IMR-90 (cell line): ENCODE results near the gene GABARAPL1. TPM values are rescaled to one million over a fixed set of nuclear protein-coding genes. Genes with fewer than 3 reads are reported as not detected.

Source experiments
- ATAC-seq: fragments of 200-7000 bp; cut with Tn5 transposase; 2 replicates; pipeline ENCODE4 v1.9.1; 2020; ENCODE audit warnings: low read depth, mild to moderate bottlenecking, moderate library complexity
- BruUV-seq: library from RNA; stranded (reverse); fragments of 400-500 nt; replicated peaks from 2 replicates; lab custom pipeline; 2021; lab: Mats Ljungman, UMichigan
- CTCF ChIA-PET: fragments of 300-600 bp; formaldehyde crosslinking; extraction: SDS; loops from one replicate; lab custom pipeline; 2021; ENCODE audit warnings: antibody characterized with exemption; lab: Yijun Ruan, JAX
- POLR2A ChIA-PET: fragments of 300-600 bp; sonication (Branson Sonifier 250); formaldehyde crosslinking; loops from one replicate; lab custom pipeline; 2022; ENCODE audit warnings: antibody characterized with exemption; ENCODE audit not compliant: unreplicated experiment; lab: Charles Lee
- DNase-seq: peaks from one replicate; pipeline ENCODE4 v3.0.0; 2013
- H2AFZ ChIP-seq: replicated peaks from 2 replicates; pipeline ENCODE3; 2013; ENCODE audit warnings: low read length, mild to moderate bottlenecking; ENCODE audit not compliant: poor library complexity
- H2AK5ac ChIP-seq: 2 replicates; pipeline ENCODE4 v1.6.1; 2013; ENCODE audit warnings: low read depth, low read length, inconsistent platforms
- H2AK9ac ChIP-seq: replicated peaks from 2 replicates; pipeline ENCODE3; 2013; ENCODE audit warnings: mild to moderate bottlenecking, low read depth, low read length, moderate library complexity; ENCODE audit not compliant: poor library complexity
- H2BK120ac ChIP-seq: 2 replicates; pipeline ENCODE4 v1.6.1; 2013; ENCODE audit warnings: low read depth, low read length, inconsistent platforms
- H2BK15ac ChIP-seq: 3 replicates; pipeline ENCODE4 v1.6.1; 2013; ENCODE audit warnings: low read depth, low read length, inconsistent platforms
- H2BK20ac ChIP-seq: 2 replicates; pipeline ENCODE4 v1.6.1; 2013; ENCODE audit warnings: low read depth, mild to moderate bottlenecking, inconsistent platforms, low read length, moderate library complexity
- H2BK5ac ChIP-seq: 2 replicates; pipeline ENCODE4 v1.6.1; 2013; ENCODE audit warnings: mild to moderate bottlenecking, low read depth, low read length, inconsistent platforms; ENCODE audit not compliant: poor library complexity, severe bottlenecking
- H3K14ac ChIP-seq: replicated peaks from 2 replicates; pipeline ENCODE4 v1.6.1; 2013; ENCODE audit warnings: low read depth, low read length, inconsistent platforms
- H3K18ac ChIP-seq: 2 replicates; pipeline ENCODE4 v1.6.1; 2013; ENCODE audit warnings: low read depth, low read length, control low read depth
- H3K23ac ChIP-seq: 2 replicates; pipeline ENCODE4 v1.6.1; 2013; ENCODE audit warnings: low read depth, low read length, inconsistent platforms
- H3K27ac ChIP-seq: 2 replicates; pipeline ENCODE4 v1.5.1; 2013; ENCODE audit warnings: mild to moderate bottlenecking, control low read depth, low read length; ENCODE audit not compliant: insufficient read depth
- H3K27me3 ChIP-seq: 2 replicates; pipeline ENCODE4 v1.6.1; 2013; ENCODE audit warnings: low read length; ENCODE audit not compliant: control insufficient read depth, insufficient read depth
- H3K36me3 ChIP-seq: 2 replicates; pipeline ENCODE4 v1.6.1; 2013; ENCODE audit warnings: low read length, mixed read lengths; ENCODE audit not compliant: control insufficient read depth, insufficient read depth
- H3K4ac ChIP-seq: 2 replicates; pipeline ENCODE4 v1.6.1; 2013; ENCODE audit warnings: low read depth, low read length, inconsistent platforms
- H3K4me1 ChIP-seq: 2 replicates; pipeline ENCODE4 v1.6.1; 2013; ENCODE audit warnings: low read length, mixed read lengths; ENCODE audit not compliant: control insufficient read depth, insufficient read depth
- H3K4me2 ChIP-seq: 2 replicates; pipeline ENCODE4 v1.6.1; 2013; ENCODE audit warnings: low read depth, mild to moderate bottlenecking, control low read depth, low read length, moderate library complexity
- H3K4me3 ChIP-seq: 2 replicates; pipeline ENCODE4 v1.5.1; 2013; ENCODE audit warnings: low read depth, mild to moderate bottlenecking, control low read depth, low read length, moderate library complexity; ENCODE audit not compliant: insufficient read depth
- H3K56ac ChIP-seq: 2 replicates; pipeline ENCODE4 v1.6.1; 2013; ENCODE audit warnings: low read length, inconsistent platforms; ENCODE audit not compliant: insufficient read depth; ENCODE audit errors: extremely low read depth
- H3K79me1 ChIP-seq, 2 experiments: 2 replicates each; pipeline ENCODE4 v1.6.1; 2013; ENCODE audit warnings: low read length in 2 of 2, inconsistent platforms in 1 of 2, low read depth in 1 of 2
- H3K9ac ChIP-seq: 2 replicates; pipeline ENCODE4 v1.6.1; 2013; ENCODE audit warnings: low read depth, low read length, control low read depth
- H3K9me1 ChIP-seq: 2 replicates; pipeline ENCODE4 v1.6.1; 2013; ENCODE audit warnings: low read length, inconsistent platforms; ENCODE audit not compliant: insufficient read depth
- H3K9me3 ChIP-seq: 2 replicates; pipeline ENCODE4 v1.6.1; 2013; ENCODE audit warnings: low read length; ENCODE audit not compliant: control insufficient read depth, insufficient read depth
- H4K20me1 ChIP-seq: 2 replicates; pipeline ENCODE4 v1.6.1; 2013; ENCODE audit warnings: low read length, inconsistent platforms; ENCODE audit not compliant: insufficient read depth
- H4K5ac ChIP-seq: 2 replicates; pipeline ENCODE4 v1.6.1; 2013; ENCODE audit warnings: mild to moderate bottlenecking, low read depth, low read length, control low read depth
- H4K8ac ChIP-seq, 2 experiments: 2 replicates each; pipeline ENCODE4 v1.6.1; 2013; ENCODE audit warnings: low read depth in 2 of 2, low read length in 2 of 2, control low read depth in 1 of 2, inconsistent platforms in 1 of 2
- H4K91ac ChIP-seq: 2 replicates; pipeline ENCODE4 v1.6.1; 2013; ENCODE audit warnings: low read depth, low read length, inconsistent platforms; ENCODE audit not compliant: insufficient read depth
- BHLHE40 ChIP-seq: fragments of 150-350 bp; IDR thresholded peaks from 2 replicates; pipeline ENCODE4 v1.6.1; 2016; ENCODE audit warnings: mild to moderate bottlenecking, low read depth, low read length
- CEBPB ChIP-seq: IDR thresholded peaks from 2 replicates; pipeline ENCODE4 v1.6.1; 2012; ENCODE audit warnings: low read depth, low read length, improper control_type of control experiment
- CHD1 ChIP-seq: IDR thresholded peaks from 2 replicates; pipeline ENCODE4 v1.6.1; 2012; ENCODE audit warnings: low read depth, low read length, improper control_type of control experiment
- CTCF ChIP-seq: conservative IDR thresholded peaks from 2 replicates; pipeline ENCODE4 v1.5.1; 2012; ENCODE audit warnings: mild to moderate bottlenecking, low read depth, low read length, improper control_type of control experiment
- ELK1 ChIP-seq: fragments of 150-350 bp; IDR thresholded peaks from 2 replicates; pipeline ENCODE4 v1.6.1; 2016; ENCODE audit warnings: low read depth, mild to moderate bottlenecking, low read length, moderate library complexity, borderline replicate concordance
- FOS ChIP-seq: fragments of 150-350 bp; IDR thresholded peaks from 2 replicates; pipeline ENCODE4 v1.6.1; 2016; ENCODE audit warnings: low read depth, low read length
- MAFK ChIP-seq: IDR thresholded peaks from 2 replicates; pipeline ENCODE4 v1.6.1; 2012; ENCODE audit warnings: low read depth, low read length, improper control_type of control experiment
- MAZ ChIP-seq: IDR thresholded peaks from 2 replicates; pipeline ENCODE4 v1.6.1; 2012; ENCODE audit warnings: low read depth, mild to moderate bottlenecking, low read length, improper control_type of control experiment, moderate library complexity, borderline replicate concordance
- MXI1 ChIP-seq: IDR thresholded peaks from 2 replicates; pipeline ENCODE4 v1.6.1; 2012; ENCODE audit warnings: low read depth, mild to moderate bottlenecking, low read length, moderate library complexity, borderline replicate concordance
- NFE2L2 ChIP-seq: fragments of 150-350 bp; IDR thresholded peaks from 2 replicates; pipeline ENCODE4 v1.6.1; 2016; ENCODE audit warnings: low read depth, mild to moderate bottlenecking, low read length
- POLR2A ChIP-seq: IDR thresholded peaks from 2 replicates; pipeline ENCODE4 v1.6.1; 2012; ENCODE audit warnings: mild to moderate bottlenecking, low read depth, low read length
- RAD21 ChIP-seq: IDR thresholded peaks from 2 replicates; pipeline ENCODE4 v1.6.1; 2012; ENCODE audit warnings: low read length, improper control_type of control experiment
- RCOR1 ChIP-seq: IDR thresholded peaks from 2 replicates; pipeline ENCODE4 v1.6.1; 2012; ENCODE audit warnings: mild to moderate bottlenecking, low read length, improper control_type of control experiment; ENCODE audit not compliant: insufficient replicate concordance
- RFX5 ChIP-seq: IDR thresholded peaks from 2 replicates; pipeline ENCODE4 v1.8.0; 2012; ENCODE audit warnings: low read depth, mild to moderate bottlenecking, low read length, moderate library complexity
- SMC3 ChIP-seq: fragments of 150-350 bp; IDR thresholded peaks from 2 replicates; pipeline ENCODE4 v1.6.1; 2016; ENCODE audit warnings: low read depth, mild to moderate bottlenecking, antibody characterized with exemption, low read length, moderate library complexity
- USF2 ChIP-seq: fragments of 150-350 bp; IDR thresholded peaks from 2 replicates; pipeline ENCODE4 v1.6.1; 2017; ENCODE audit warnings: mild to moderate bottlenecking, antibody characterized with exemption, low read length, low read depth
- dilution Hi-C: fragments of 300-500 bp; cut with HindIII; formaldehyde crosslinking; loops from one replicate; pipeline ENCODE4 v1.14.3; 2018; ENCODE audit warnings: low sequenced_read_pairs; ENCODE audit not compliant: unreplicated experiment
- in situ Hi-C: fragments of 300-500 bp; cut with MboI; formaldehyde crosslinking; loops from 3 replicates; pipeline ENCODE4 v1.14.3; 2019; ENCODE audit warnings: low sequenced_read_pairs, inconsistent platforms, mixed read lengths
- intact Hi-C: fragments of 100-400 bp; cut with micrococcal nuclease; formaldehyde crosslinking; loops from 2 replicates; pipeline ENCODE4 v1.10.0; 2022
- polyA plus RNA-seq, 3 experiments: library from polyadenylated mRNA; depleted of rRNA; stranded (reverse); fragments of >200 nt; gene quantifications; 2 replicates each; pipeline ENCODE4 v1.2.3, GENCODE V29; 2012; ENCODE audit warnings: low replicate concordance in 1 of 3
- total RNA-seq: library from RNA; depleted of rRNA; stranded (reverse); fragments of >200 nt; gene quantifications from 2 replicates; pipeline ENCODE4 v1.2.3, GENCODE V29; 2012

Gene GABARAPL1
- total and polyA plus RNA-seq, 2 of the 4 experiments (the other 2 are of a cell fraction): 51.6 to 93.6 TPM

- no peaks in the 10 kb centered on the region; the same call in 1 of the 2 replicates for H3K27me3 ChIP-seq
- ATAC-seq (no peak), DNase-seq (no peak)
- H3K4ac ChIP-seq: no peak overlapping the region
- H3K9ac ChIP-seq: no peak overlapping the region
- H2BK15ac ChIP-seq: no peak overlapping the region
- no peak overlapping the region for H3K18ac ChIP-seq
- no peaks in the 10 kb centered on the region for H4K20me1 ChIP-seq
- no peak overlapping the region for H4K8ac ChIP-seq
- H3K14ac ChIP-seq: no peak overlapping the region
- peaks cover 7% of the 10 kb centered on the region for H3K9me3 ChIP-seq
- no peak overlapping the region for H3K27ac ChIP-seq
- no peak overlapping the region for H2BK5ac ChIP-seq
- H2BK20ac ChIP-seq: no peak overlapping the region
- peaks cover 6% of the 10 kb centered on the region; the same call in 1 of the 2 replicates for H3K36me3 ChIP-seq
- intact Hi-C loops: no loop called here
- H2AK5ac ChIP-seq: no peak overlapping the region
- dilution Hi-C loops: no loop called here
- no peak overlapping the region for H2AK9ac ChIP-seq
- no peak overlapping the region for H3K4me2 ChIP-seq
- no peak overlapping the region for H4K91ac ChIP-seq
- no peak overlapping the region for H3K4me3 ChIP-seq
- H3K23ac ChIP-seq: no peak overlapping the region
- H3K9me1 ChIP-seq: no peaks in the 10 kb centered on the region
- no TSS peak for BruUV-seq
- in situ Hi-C loops: loop anchor here (10.0 kb wide), 1 partner anchor 330 kb away; no protein-coding TSS in a partner anchor
- TF ChIP-seq CTCF (no peak), BHLHE40 (no peak), MXI1 (no peak), RFX5 (no peak), MAZ (no peak), SMC3 (no peak), POLR2A (no peak), FOS (no peak), RAD21 (no peak), NFE2L2 (no peak), CEBPB (no peak), CHD1 (no peak), USF2 (no peak), RCOR1 (no peak), ELK1 (no peak), MAFK (no peak)
- H4K5ac ChIP-seq: no peak overlapping the region
- H2BK120ac ChIP-seq: no peak overlapping the region
- H3K4me1 ChIP-seq: peaks cover 1% of the 10 kb centered on the region; the same call in 1 of the 2 replicates
- ChIA-PET POLR2A (no interaction called here), CTCF (no interaction called here)
- no peak overlapping the region for H3K56ac ChIP-seq
- H3K79me1 ChIP-seq: no peaks in the 10 kb centered on the region
- no peak overlapping the region for H2AFZ ChIP-seq
These were observed 21.9 kb downstream of the GABARAPL1 start for GRCh38 chr12:10234562-10234961.
